ENCODE results near the gene RPL11. TPM values are rescaled to one million over a fixed set of nuclear protein-coding genes. Genes with fewer than 3 reads are reported as not detected.
"Not testable (repeated sequence)": the region's sequence is repeated elsewhere in the genome, so short reads cannot be mapped to it uniquely, and the experiment has no call there.

RPL11 gene
- total and polyA plus RNA-seq, 2 experiments from 2014 or later, result 1,126 to 1,484 TPM

GRCh38 chr1:23684415-23684814 is 7.2 kb upstream of the RPL11 start (continued):
- no peak for TF ChIP-seq STAT1 (IDR thresholded peaks at IDR 0.05; ENCODE audit: unreplicated experiment)
- TF ChIP-seq POLR2AphosphoS5 (IDR thresholded peaks at IDR 0.05; ENCODE audit: low read depth), result no peak
- TF ChIP-seq ZNF331 (CRISPR knock-in tag; IDR thresholded peaks at IDR 0.05; ENCODE audit: low read depth), result no peak
- no peak for TF ChIP-seq ZNF462 (CRISPR knock-in tag; IDR thresholded peaks at IDR 0.05)
- no peak for TF ChIP-seq NANOG (IDR thresholded peaks at IDR 0.05; ENCODE audit: borderline replicate concordance)

- DNase-seq (ENCODE audit: low spot score); H3K36me3 ChIP-seq (ENCODE audit: insufficient read depth); H3K27ac ChIP-seq (ENCODE audit: low read depth); H3K4me3 ChIP-seq; H4K20me1 ChIP-seq (replicated peaks; ENCODE audit: insufficient read depth); H3K36me3 Mint-ChIP-seq (ENCODE audit: low read depth); H3K4me2 ChIP-seq; H3K4me1 ChIP-seq (ENCODE audit: insufficient read depth); H3F3A ChIP-seq (replicated peaks; ENCODE audit: low read depth); H2AFZ ChIP-seq; ATAC-seq; H3K4me1 Mint-ChIP-seq; H3K79me2 ChIP-seq (replicated peaks; ENCODE audit: insufficient read depth); H3K27me3 ChIP-seq (ENCODE audit: insufficient read depth); H3K9me2 ChIP-seq (ENCODE audit: insufficient read depth); H3K27me3 Mint-ChIP-seq (ENCODE audit: insufficient read depth, low read depth, poor library complexity); H3K27ac Mint-ChIP-seq; H3K4me3 Mint-ChIP-seq: not testable (repeated sequence)
- H3K9me3 Mint-ChIP-seq, result peaks cover 12% of the 10 kb centered on the region
Observed at GRCh38 chr1:23685197-23685596, 6.4 kb upstream of the RPL11 start.

- not testable (repeated sequence) for H3K4me3 ChIP-seq; H3K36me3 ChIP-seq (ENCODE audit: insufficient read depth); H3K27me3 ChIP-seq (ENCODE audit: insufficient read depth); H3F3A ChIP-seq (replicated peaks; ENCODE audit: low read depth); H3K4me1 Mint-ChIP-seq; H3K27ac Mint-ChIP-seq; DNase-seq (ENCODE audit: low spot score); H3K4me2 ChIP-seq; H3K9me2 ChIP-seq (ENCODE audit: insufficient read depth); H3K27me3 Mint-ChIP-seq (ENCODE audit: insufficient read depth, low read depth, poor library complexity); ATAC-seq; H3K27ac ChIP-seq (ENCODE audit: low read depth); H3K36me3 Mint-ChIP-seq (ENCODE audit: low read depth); H4K20me1 ChIP-seq (replicated peaks; ENCODE audit: insufficient read depth); H2AFZ ChIP-seq; H3K4me3 Mint-ChIP-seq; H3K4me1 ChIP-seq (ENCODE audit: insufficient read depth)
- H3K79me2 ChIP-seq (replicated peaks; ENCODE audit: insufficient read depth), result peaks cover 11% of the 10 kb centered on the region
- H3K9me3 Mint-ChIP-seq, result peaks cover 12% of the 10 kb centered on the region
Observed at GRCh38 chr1:23687680-23688079, 3.9 kb upstream of the RPL11 start.

- H3K27me3 Mint-ChIP-seq (ENCODE audit: insufficient read depth, low read depth, poor library complexity); H3K4me3 ChIP-seq; H2AFZ ChIP-seq; H3K4me2 ChIP-seq; ATAC-seq; H3K27ac Mint-ChIP-seq; H3K27ac ChIP-seq (ENCODE audit: low read depth); H3K4me3 Mint-ChIP-seq; DNase-seq (ENCODE audit: low spot score); H3K4me1 Mint-ChIP-seq; H3K4me1 ChIP-seq (ENCODE audit: insufficient read depth); H3K9me2 ChIP-seq (ENCODE audit: insufficient read depth); H3K27me3 ChIP-seq (ENCODE audit: insufficient read depth): not testable (repeated sequence)
- peaks cover 12% of the 10 kb centered on the region for H3K9me3 Mint-ChIP-seq
- peaks cover 17% of the 10 kb centered on the region for H3K79me2 ChIP-seq (replicated peaks; ENCODE audit: insufficient read depth)
- H3K36me3 Mint-ChIP-seq (ENCODE audit: low read depth), result peaks cover 13% of the 10 kb centered on the region
- H3K36me3 ChIP-seq (ENCODE audit: insufficient read depth), result peaks cover 10% of the 10 kb centered on the region
- H4K20me1 ChIP-seq (replicated peaks; ENCODE audit: insufficient read depth), result peaks cover 11% of the 10 kb centered on the region
- H3F3A ChIP-seq (replicated peaks; ENCODE audit: low read depth), result peaks cover 13% of the 10 kb centered on the region
Observed at GRCh38 chr1:23688281-23688680, 3.3 kb upstream of the RPL11 start.
